ENCODE measurements around the gene FER1L5.

- TF ChIP-seq CTCF (IDR thresholded peaks at IDR 0.05): no peak
- no peak for TF ChIP-seq ZFX (IDR thresholded peaks at IDR 0.05; ENCODE audit: borderline replicate concordance)
Measured at GRCh38 chr2:96665083-96665569, 22.6 kb downstream of the FER1L5 start.
